Measurements from ENCODE around the gene ROPN1L. TPM values are rescaled to one million over a fixed set of nuclear protein-coding genes. Genes with fewer than 3 reads are reported as not detected.
A peak's percentile ranks its signal among the peaks of the same experiment; 100 is the strongest.

Gene ROPN1L
- total RNA-seq (2021; ENCODE audit: unreplicated experiment) (0.66 TPM), Bru-seq, nascent RNA (percentile 37 among the genes with signal in this experiment), BruChase-seq, experiment 1, labeled RNA remaining after a 6-hour chase (percentile 43 among the genes with signal in this experiment), BruChase-seq, experiment 2, labeled RNA remaining after a 2-hour chase (percentile 30 among the genes with signal in this experiment)
- 0.38 and 0.75 TPM in 2 replicates for polyA plus RNA-seq (2012)
- long read RNA-seq = 0 reads

DNA sequence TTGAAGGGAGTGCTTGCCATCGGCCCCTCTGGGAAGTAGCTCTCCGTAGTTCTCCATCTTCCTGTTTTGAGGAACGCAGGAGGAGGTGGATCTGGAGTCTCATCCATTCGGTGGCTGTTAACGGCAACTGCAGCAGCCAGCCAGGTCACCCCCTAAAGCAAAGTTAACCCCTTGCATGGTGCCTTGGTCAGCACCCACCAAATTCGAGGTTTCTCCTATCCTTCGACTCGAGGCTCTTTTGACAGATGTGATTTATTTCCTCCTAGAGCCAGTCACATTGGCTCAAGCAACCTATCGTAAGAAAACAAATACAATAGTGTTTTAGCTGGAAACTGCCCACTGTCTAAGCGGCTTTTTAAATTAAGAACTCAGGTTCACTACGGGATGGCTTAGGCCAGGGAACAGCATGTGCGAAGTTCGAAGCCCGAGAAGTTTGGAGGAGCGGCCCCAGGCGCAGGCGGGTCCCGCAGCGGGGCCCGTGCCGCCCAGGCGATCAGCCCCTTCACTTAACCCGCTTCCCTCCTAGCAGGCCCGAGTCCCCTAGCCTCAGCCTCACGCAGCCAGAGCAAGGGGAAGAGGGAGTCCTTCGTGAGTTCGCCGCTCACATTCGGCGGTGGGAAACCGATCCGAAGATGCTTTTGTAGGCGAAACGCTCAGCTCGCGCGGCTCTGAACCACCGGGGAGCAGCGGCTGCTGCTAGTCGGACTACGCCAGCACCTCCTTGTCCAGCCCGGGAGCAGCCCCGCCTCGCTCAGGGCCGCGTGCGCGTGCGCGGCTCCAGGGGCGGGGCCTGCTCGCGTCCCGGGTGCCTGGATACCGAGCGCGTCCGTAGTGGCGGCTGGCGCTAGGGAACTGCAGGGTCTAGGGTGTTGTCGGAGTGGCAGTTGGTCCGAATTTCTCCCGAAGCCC lies at the start of gene ROPN1L:
TSS of gene ROPN1L (plus strand) at position 797 of the 909 bp plus-strand sequence. CDS start 289 bp downstream, outside the sequence.
- H2AFZ ChIP-seq (ENCODE audit: low read depth, low read length, poor library complexity, severe bottlenecking) = peak within 1 kb of the TSS; percentile 77
- H3K4me2 ChIP-seq (ENCODE audit: low read length) = peak within 1 kb of the TSS; percentile 99
- peak within 1 kb of the TSS; percentile 40; the same call in 1 of the 2 replicates for H3K27ac ChIP-seq (ENCODE audit: low read depth, low read length)
- H3K9ac ChIP-seq (ENCODE audit: low read length) = peak within 1 kb of the TSS; percentile 68
- no peaks in the 10 kb centered on the region for H3K27me3 ChIP-seq (ENCODE audit: insufficient read depth, low read length)
- H3K36me3 ChIP-seq (ENCODE audit: control insufficient read depth in 1 of 2, insufficient read depth in 2 of 2, low read length in 2 of 2) = 0 out of 4 replicates have a peak, but pooled peaks cover 3 to 7% of the 10 kb centered on the region in 2 experiments
- ChIA-PET CTCF (interaction anchor here (0.9 to 1.8 kb wide), 2 partner anchors 157 to 186 kb away, joined by 3 to 5 read pairs; no protein-coding TSS in a partner anchor), POLR2A (no interaction called here), RAD21 (ENCODE audit: low non-redundant PET in 1 of 2, low total read pairs in 2 of 2, uncharacterized antibody in 2 of 2, unreplicated experiment in 2 of 2) (no interaction called here)
- H3K79me2 ChIP-seq (ENCODE audit: insufficient read depth, low read length) = no peaks in the 10 kb centered on the region
- H3K4me1 ChIP-seq (ENCODE audit: control insufficient read depth in 1 of 2, insufficient read depth in 2 of 2, low read length in 2 of 2) = peaks cover 3 to 17% of the 10 kb centered on the region in 2 experiments; a peak in 3 of 4 replicates
- peak within 1 kb of the TSS; percentile 59 to 71 for H3K4me3 ChIP-seq (replicated peaks in 1 of 2; ENCODE audit: low read depth in 1 of 2, low read length in 2 of 2)
- H3K9me3 ChIP-seq (ENCODE audit: control insufficient read depth in 1 of 2, insufficient read depth in 1 of 2, low read depth in 1 of 2, low read length in 2 of 2) = no peaks in the 10 kb centered on the region
- intact Hi-C loops (cut with micrococcal nuclease) = no loop called here
- no TSS peak for BruUV-seq (replicated peaks)
- ATAC-seq (peak; percentile 98), DNase-seq (ENCODE audit: low read depth, low spot score) (peak; percentile 54)
- H4K20me1 ChIP-seq (ENCODE audit: insufficient read depth) = no peaks in the 10 kb centered on the region
- H3K9me2 ChIP-seq (ENCODE audit: insufficient read depth) = no peaks in the 10 kb centered on the region
- TF ChIP-seq YY1 (IDR thresholded peaks at IDR 0.05; ENCODE audit: extremely low read depth, insufficient replicate concordance, low read depth, low read length) = no peak
- TF ChIP-seq, protein P1, sequence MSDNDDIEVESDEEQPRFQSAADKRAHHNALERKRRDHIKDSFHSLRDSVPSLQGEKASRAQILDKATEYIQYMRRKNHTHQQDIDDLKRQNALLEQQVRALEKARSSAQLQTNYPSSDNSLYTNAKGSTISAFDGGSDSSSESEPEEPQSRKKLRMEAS (IDR thresholded peaks at IDR 0.05) = peak; percentile 17; the same call in 1 of the 2 replicates
- TF ChIP-seq CBX3 (IDR thresholded peaks at IDR 0.05; ENCODE audit: low read depth) = no peak
- TF ChIP-seq, protein P2, sequence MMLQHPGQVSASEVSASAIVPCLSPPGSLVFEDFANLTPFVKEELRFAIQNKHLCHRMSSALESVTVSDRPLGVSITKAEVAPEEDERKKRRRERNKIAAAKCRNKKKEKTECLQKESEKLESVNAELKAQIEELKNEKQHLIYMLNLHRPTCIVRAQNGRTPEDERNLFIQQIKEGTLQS (IDR thresholded peaks at IDR 0.05) = no peak
- peak; percentile 33; the same call in 1 of the 2 replicates for TF ChIP-seq SIN3A (IDR thresholded peaks at IDR 0.05; ENCODE audit: low read depth)
- TF ChIP-seq ELF1 (IDR thresholded peaks at IDR 0.05; ENCODE audit: borderline replicate concordance, low read depth) = no peak
- peak; percentile 63 for TF ChIP-seq POLR2AphosphoS5 (IDR thresholded peaks at IDR 0.05; ENCODE audit: low read depth, low read length)
- no peak for TF ChIP-seq JUND (IDR thresholded peaks at IDR 0.05)
- TF ChIP-seq EZH2phosphoT487 (IDR thresholded peaks at IDR 0.05; ENCODE audit: borderline replicate concordance) = no peak
- no peak for TF ChIP-seq RAD21 (IDR thresholded peaks at IDR 0.05; ENCODE audit: low read depth)
- TF ChIP-seq EZH2 (IDR thresholded peaks at IDR 0.05) = no peak
- no peak for TF ChIP-seq FOSL1 (IDR thresholded peaks at IDR 0.05; ENCODE audit: low read depth)
- TF ChIP-seq CEBPB (IDR thresholded peaks at IDR 0.05; ENCODE audit: low read depth) = no peak
- peak; percentile 73 for TF ChIP-seq POLR2A (IDR thresholded peaks at IDR 0.05; ENCODE audit: borderline replicate concordance, extremely low read depth, insufficient read depth, insufficient read length)
- no peak for TF ChIP-seq ZBTB33 (IDR thresholded peaks at IDR 0.05; ENCODE audit: extremely low read depth, insufficient replicate concordance, low read length)
- no peak for TF ChIP-seq EGR1 (IDR thresholded peaks at IDR 0.05; ENCODE audit: low read depth)
- TF ChIP-seq TCF7L2 (IDR thresholded peaks at IDR 0.05; ENCODE audit: borderline replicate concordance, extremely low read depth, insufficient read depth, insufficient read length) = no peak
- no peak for TF ChIP-seq CTCF (IDR thresholded peaks at IDR 0.05 in 2 of 3, conservative IDR thresholded peaks at IDR 0.05 in 1 of 3; ENCODE audit: borderline replicate concordance in 1 of 3, insufficient read depth in 1 of 3, low read depth in 2 of 3, low read length in 2 of 3)

All from HCT116 (cell line).